IPS-NIHi7 (cell line): ENCODE measurements around the gene SUFU.

Experiments
- DNase-seq: peaks from one replicate; pipeline ENCODE4 v3.0.0; 2012; ENCODE audit warnings: mixed read lengths; ENCODE audit errors: extremely low spot score

SUFU gene

GRCh38 chr10:102633848-102634247 lies 130.1 kb downstream of the SUFU start:
- DNase-seq: no peak

- no peak for DNase-seq
These were observed 130.9 kb downstream of the SUFU start for GRCh38 chr10:102634686-102635085.

GRCh38 chr10:102635377-102635776 lies 131.6 kb downstream of the SUFU start:
- DNase-seq: no peak

GRCh38 chr10:102639537-102639936 lies 135.8 kb downstream of the SUFU start:
- no peak for DNase-seq

GRCh38 chr10:102641402-102641801 lies 137.6 kb downstream of the SUFU start:
- DNase-seq: no peak

GRCh38 chr10:102641880-102642735 lies 138.3 kb downstream of the SUFU start:
- peak; percentile 94 for DNase-seq

GRCh38 chr10:102642736-102643335 lies 139.1 kb downstream of the SUFU start:
- no peak for DNase-seq

GRCh38 chr10:102643336-102644065 lies 139.7 kb downstream of the SUFU start:
- peak; percentile 52 for DNase-seq

GRCh38 chr10:102644066-102644645 lies 140.4 kb downstream of the SUFU start, which contains the start of gene TRIM8:
TRIM8 (plus strand) TSS chr10:102644479; CDS start chr10:102644618, 139 bp downstream.
- DNase-seq: no peak

- DNase-seq: peak; percentile 57
These were observed 141.0 kb downstream of the SUFU start for GRCh38 chr10:102644646-102645387.

GRCh38 chr10:102645388-102645740 lies 141.6 kb downstream of the SUFU start:
- no peak for DNase-seq

GRCh38 chr10:102645741-102646609 lies 142.2 kb downstream of the SUFU start:
- no peak for DNase-seq

GRCh38 chr10:102646610-102647442 lies 143.1 kb downstream of the SUFU start:
- no peak for DNase-seq

GRCh38 chr10:102647443-102648268 lies 143.9 kb downstream of the SUFU start:
- DNase-seq: no peak

GRCh38 chr10:102648269-102648888 lies 144.6 kb downstream of the SUFU start:
- no peak for DNase-seq

GRCh38 chr10:102648889-102649796 lies 145.4 kb downstream of the SUFU start:
- no peak for DNase-seq
